ENCODE results near the gene DUSP22. TPM values are rescaled to one million over a fixed set of nuclear protein-coding genes. Genes with fewer than 3 reads are reported as not detected.

Gene DUSP22
- total and polyA plus RNA-seq, 2 experiments from 2014 or later = 12.8 to 36.8 TPM

GRCh38 chr6:321158-321438 is 28.8 kb downstream of the DUSP22 start:
- Mint-ChIP-seq H3K27me3 (ENCODE audit: insufficient read depth, low read depth, poor library complexity) (peaks cover 9% of the 10 kb centered on the region), H3K36me3 (ENCODE audit: low read depth) (peaks cover 12% of the 10 kb centered on the region)
- H3K27ac ChIP-seq (ENCODE audit: low read depth) = no peak overlapping the region

More at GRCh38 chr6:321158-321438, 28.8 kb downstream of the DUSP22 start:
- H3K4me2 ChIP-seq = no peak overlapping the region
- no peaks in the 10 kb centered on the region for H3K27me3 ChIP-seq (ENCODE audit: insufficient read depth)
- peaks cover 13% of the 10 kb centered on the region for H3K9me3 Mint-ChIP-seq
- DNase-seq (ENCODE audit: low spot score) (no peak), ATAC-seq (no peak)
- H3K4me3 Mint-ChIP-seq = no peak overlapping the region
- H3F3A ChIP-seq (replicated peaks; ENCODE audit: low read depth) = no peaks in the 10 kb centered on the region
- H3K27ac Mint-ChIP-seq = no peak overlapping the region
- no peaks in the 10 kb centered on the region; the same call in 1 of the 2 replicates for H3K9me2 ChIP-seq (ENCODE audit: insufficient read depth)
- H3K4me3 ChIP-seq = no peak overlapping the region
- H3K4me1 Mint-ChIP-seq = no peaks in the 10 kb centered on the region; the same call in 1 of the 3 replicates
- H4K20me1 ChIP-seq (replicated peaks; ENCODE audit: insufficient read depth) = peaks cover 6% of the 10 kb centered on the region
- H3K4me1 ChIP-seq (ENCODE audit: insufficient read depth) = peaks cover 13% of the 10 kb centered on the region; the same call in 1 of the 2 replicates
- H3K36me3 ChIP-seq (ENCODE audit: insufficient read depth) = no peaks in the 10 kb centered on the region; the same call in none of the 2 replicates
- TF ChIP-seq NANOG (IDR thresholded peaks at IDR 0.05; ENCODE audit: borderline replicate concordance) (no peak), CREB1 (CRISPR knock-in tag; IDR thresholded peaks at IDR 0.05; ENCODE audit: low read depth) (no peak), ZNF114 (CRISPR knock-in tag; IDR thresholded peaks at IDR 0.05) (no peak), EZH2 (IDR thresholded peaks at IDR 0.05; ENCODE audit: low read depth, unreplicated experiment) (no peak), ETS1 (IDR thresholded peaks at IDR 0.05) (no peak), STAT1 (IDR thresholded peaks at IDR 0.05; ENCODE audit: unreplicated experiment) (no peak), ZNF331 (CRISPR knock-in tag; IDR thresholded peaks at IDR 0.05; ENCODE audit: low read depth) (no peak), CTCF (conservative IDR thresholded peaks at IDR 0.05; ENCODE audit: low read depth in 2 of 2) (no peak), EZH2phosphoT487 (IDR thresholded peaks at IDR 0.05; ENCODE audit: unreplicated experiment) (no peak), JUNB (IDR thresholded peaks at IDR 0.05; ENCODE audit: unreplicated experiment) (no peak), ZNF462 (CRISPR knock-in tag; IDR thresholded peaks at IDR 0.05) (no peak), REST (IDR thresholded peaks at IDR 0.05; ENCODE audit: unreplicated experiment) (no peak), POLR2AphosphoS5 (IDR thresholded peaks at IDR 0.05; ENCODE audit: low read depth) (no peak)
- no peak overlapping the region for H2AFZ ChIP-seq
- peaks cover 5% of the 10 kb centered on the region for H3K79me2 ChIP-seq (replicated peaks; ENCODE audit: insufficient read depth)
